KMS-11 (cell line): Measurements from ENCODE around the gene BLTP2.

Source experiments
- H2AFZ ChIP-seq: fragments of 200-600 bp; sonication (generic); 2 replicates; pipeline ENCODE4 v1.6.1; 2016; ENCODE audit warnings: antibody characterized with exemption, mixed run types, low read depth
- H3K27ac ChIP-seq: fragments of 200-600 bp; sonication (generic); 2 replicates; pipeline ENCODE4 v1.6.1; 2016; ENCODE audit warnings: mild to moderate bottlenecking, mixed run types
- H3K27me3 ChIP-seq: fragments of 200-600 bp; sonication (generic); 2 replicates; pipeline ENCODE4 v1.6.1; 2017; ENCODE audit warnings: mild to moderate bottlenecking, low read depth, mixed run types, moderate library complexity; ENCODE audit not compliant: insufficient read depth
- H3K36me3 ChIP-seq: fragments of 200-600 bp; sonication (generic); 2 replicates; pipeline ENCODE4 v1.6.1; 2017; ENCODE audit warnings: mild to moderate bottlenecking, mixed run types; ENCODE audit not compliant: insufficient read depth
- H3K4me1 ChIP-seq: fragments of 200-600 bp; sonication (generic); 2 replicates; pipeline ENCODE4 v1.6.1; 2016; ENCODE audit warnings: mild to moderate bottlenecking, low read depth, mixed run types; ENCODE audit not compliant: poor library complexity, severe bottlenecking
- H3K4me2 ChIP-seq: fragments of 200-600 bp; sonication (generic); 2 replicates; pipeline ENCODE4 v1.7.0; 2016; ENCODE audit warnings: mild to moderate bottlenecking, mixed run types
- H3K4me3 ChIP-seq: fragments of 200-600 bp; sonication (generic); IDR thresholded peaks from 2 replicates; pipeline ENCODE4 v1.6.1; 2017; ENCODE audit warnings: low read depth, low read length, mixed read lengths; ENCODE audit not compliant: insufficient read depth
- H3K79me2 ChIP-seq: fragments of 200-600 bp; sonication (generic); 2 replicates; pipeline ENCODE4 v1.6.1; 2016; ENCODE audit warnings: low read depth, mixed run types; ENCODE audit not compliant: insufficient read depth
- H3K9ac ChIP-seq: fragments of 200-600 bp; sonication (generic); 2 replicates; pipeline ENCODE4 v1.6.1; 2016; ENCODE audit warnings: mild to moderate bottlenecking, mixed run types
- H4K20me1 ChIP-seq: fragments of 200-600 bp; sonication (generic); 2 replicates; pipeline ENCODE4 v1.6.1; 2016; ENCODE audit warnings: mild to moderate bottlenecking, mixed run types; ENCODE audit not compliant: insufficient read depth
- CTCF ChIP-seq: fragments of 200-600 bp; sonication (generic); conservative IDR thresholded peaks from 2 replicates; pipeline ENCODE4 v1.6.1; 2017; ENCODE audit warnings: low read depth, mild to moderate bottlenecking, antibody characterized with exemption, low read length, moderate library complexity, mixed read lengths

Gene BLTP2

GRCh38 chr17:28597606-28598383 is 47.2 kb downstream of the BLTP2 start:
- Histone ChIP-seq H4K20me1 (no peaks in the 10 kb centered on the region), H3K79me2 (peaks cover 38% of the 10 kb centered on the region), H3K27me3 (no peaks in the 10 kb centered on the region), H3K9ac (peak overlapping the region; percentile 79), H2AFZ (peak overlapping the region; percentile 91; the same call in 1 of the 2 replicates), H3K4me2 (peak overlapping the region; percentile 78), H3K27ac (peak overlapping the region; percentile 88; the same call in 1 of the 2 replicates), H3K36me3 (peaks cover 3% of the 10 kb centered on the region; the same call in 1 of the 2 replicates), H3K4me3 (no peak overlapping the region), H3K4me1 (peaks cover 19% of the 10 kb centered on the region)
- no peak for TF ChIP-seq CTCF
